ENCODE results near the gene POLD1.

DNA sequence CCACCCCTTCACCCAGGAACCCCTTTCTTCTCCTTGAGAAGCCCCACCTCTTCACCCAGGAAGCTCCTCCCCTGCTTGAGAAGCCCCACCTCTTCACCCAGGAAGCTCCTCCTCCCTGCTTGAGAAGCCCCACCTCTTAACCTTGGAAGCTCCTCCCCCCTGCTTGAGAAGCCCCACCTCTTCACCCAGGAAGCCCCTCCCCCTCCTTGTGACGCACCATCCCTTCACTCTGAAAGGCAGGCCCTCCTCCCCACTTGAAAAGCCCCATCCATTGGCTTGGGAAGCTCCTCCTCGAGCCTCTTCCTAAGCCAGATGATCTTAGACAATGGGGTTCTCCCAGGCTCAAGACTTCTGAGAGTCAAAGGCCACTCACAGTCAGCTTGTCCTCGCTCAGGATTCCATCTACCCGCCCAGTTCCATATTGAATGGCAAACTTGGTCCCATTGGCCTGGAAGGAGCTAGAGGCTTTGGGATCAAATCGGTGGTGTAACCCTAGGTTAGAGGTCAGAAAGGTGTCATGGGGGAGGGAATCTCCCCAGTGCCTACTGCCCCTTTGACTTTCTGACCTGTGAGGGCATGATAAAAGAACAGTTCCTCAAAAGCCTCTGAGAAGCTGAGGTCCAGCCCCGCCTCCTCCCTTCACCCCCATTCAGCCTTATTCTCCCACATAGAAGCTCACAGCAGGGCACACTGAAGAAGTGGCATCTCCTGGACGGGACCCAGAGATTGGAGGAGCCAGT lies 22.7 kb upstream of the POLD1 start:
- TF ChIP-seq, protein P1, sequence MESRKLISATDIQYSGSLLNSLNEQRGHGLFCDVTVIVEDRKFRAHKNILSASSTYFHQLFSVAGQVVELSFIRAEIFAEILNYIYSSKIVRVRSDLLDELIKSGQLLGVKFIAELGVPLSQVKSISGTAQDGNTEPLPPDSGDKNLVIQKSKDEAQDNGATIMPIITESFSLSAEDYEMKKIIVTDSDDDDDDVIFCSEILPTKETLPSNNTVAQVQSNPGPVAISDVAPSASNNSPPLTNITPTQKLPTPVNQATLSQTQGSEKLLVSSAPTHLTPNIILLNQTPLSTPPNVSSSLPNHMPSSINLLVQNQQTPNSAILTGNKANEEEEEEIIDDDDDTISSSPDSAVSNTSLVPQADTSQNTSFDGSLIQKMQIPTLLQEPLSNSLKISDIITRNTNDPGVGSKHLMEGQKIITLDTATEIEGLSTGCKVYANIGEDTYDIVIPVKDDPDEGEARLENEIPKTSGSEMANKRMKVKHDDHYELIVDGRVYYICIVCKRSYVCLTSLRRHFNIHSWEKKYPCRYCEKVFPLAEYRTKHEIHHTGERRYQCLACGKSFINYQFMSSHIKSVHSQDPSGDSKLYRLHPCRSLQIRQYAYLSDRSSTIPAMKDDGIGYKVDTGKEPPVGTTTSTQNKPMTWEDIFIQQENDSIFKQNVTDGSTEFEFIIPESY (IDR thresholded peaks at IDR 0.05), result no peak
- TF ChIP-seq FOXA2 (IDR thresholded peaks at IDR 0.05) (no peak), REST (IDR thresholded peaks at IDR 0.05) (no peak), CTCF (IDR thresholded peaks at IDR 0.05; ENCODE audit: low read depth, low read length, missing input control) (no peak), SP1 (IDR thresholded peaks at IDR 0.05) (no peak), EGR1 (IDR thresholded peaks at IDR 0.05; ENCODE audit: low read depth in 2 of 2) (no peak), TAF1 (conservative IDR thresholded peaks at IDR 0.05) (no peak), RAD21 (IDR thresholded peaks at IDR 0.05) (no peak), GABPA (IDR thresholded peaks at IDR 0.05 in 1 of 2, conservative IDR thresholded peaks at IDR 0.05 in 1 of 2) (no peak), YY1 (IDR thresholded peaks at IDR 0.05) (no peak), NR2F2 (IDR thresholded peaks at IDR 0.05) (no peak)

Measured in liver (tissue), 3 donors.